GM19239 (cell line): ENCODE data around the gene DNAH10.

ENCODE experiments used
- DNase-seq: peaks from one replicate; pipeline ENCODE4 v3.0.0; 2011; ENCODE audit warnings: low spot score; ENCODE audit not compliant: insufficient read length
- FAIRE-seq: peaks from 2 replicates; lab custom pipeline; 2011; peaks lifted over from hg19 to GRCh38; lab: Jason Lieb, UNC

DNAH10 gene

GRCh38 chr12:123761841-123762714 lies at the start of gene DNAH10:
DNAH10 (plus strand) TSS chr12:123762301; CDS start chr12:123762337, 36 bp downstream.
- DNase-seq (peak; percentile 51), FAIRE-seq (peak; percentile 64)

- peak; percentile 21 for FAIRE-seq
- DNase-seq, result no peak
Measured at GRCh38 chr12:123712780-123713319, 49.3 kb upstream of the DNAH10 start.

- FAIRE-seq (no peak), DNase-seq (no peak)
Measured at GRCh38 chr12:123713398-123713797, 48.7 kb upstream of the DNAH10 start.

- DNase-seq, result no peak
- FAIRE-seq, result peak; percentile 73
Measured at GRCh38 chr12:123713823-123714585, 48.1 kb upstream of the DNAH10 start.

- DNase-seq (no peak), FAIRE-seq (no peak)
Measured at GRCh38 chr12:123715195-123715594, 46.9 kb upstream of the DNAH10 start.

GRCh38 chr12:123717350-123717749 lies 44.8 kb upstream of the DNAH10 start:
- DNase-seq (no peak), FAIRE-seq (no peak)

GRCh38 chr12:123720141-123720814 lies 41.8 kb upstream of the DNAH10 start:
- DNase-seq, result no peak
- no peak for FAIRE-seq

GRCh38 chr12:123721245-123721644 lies 40.9 kb upstream of the DNAH10 start:
- FAIRE-seq (peak; percentile 37), DNase-seq (no peak)

- DNase-seq (no peak), FAIRE-seq (no peak)
Measured at GRCh38 chr12:123723011-123723410, 39.1 kb upstream of the DNAH10 start.

- no peak for FAIRE-seq
- DNase-seq, result no peak
Measured at GRCh38 chr12:123723765-123724164, 38.3 kb upstream of the DNAH10 start.

GRCh38 chr12:123726244-123726643 lies 35.9 kb upstream of the DNAH10 start:
- DNase-seq, result no peak
- no peak for FAIRE-seq

- DNase-seq (no peak), FAIRE-seq (no peak)
Measured at GRCh38 chr12:123726962-123727361, 35.1 kb upstream of the DNAH10 start.

GRCh38 chr12:123727878-123728277 lies 34.2 kb upstream of the DNAH10 start:
- no peak for FAIRE-seq
- DNase-seq, result no peak

- no peak for FAIRE-seq
- DNase-seq, result no peak
Measured at GRCh38 chr12:123731596-123731995, 30.5 kb upstream of the DNAH10 start.

- FAIRE-seq, result no peak
- no peak for DNase-seq
Measured at GRCh38 chr12:123732251-123732650, 29.9 kb upstream of the DNAH10 start.

- FAIRE-seq (no peak), DNase-seq (no peak)
Measured at GRCh38 chr12:123733229-123733628, 28.9 kb upstream of the DNAH10 start.

- no peak for DNase-seq
- no peak for FAIRE-seq
Measured at GRCh38 chr12:123734268-123734667, 27.8 kb upstream of the DNAH10 start.

GRCh38 chr12:123741937-123742572 lies 20.0 kb upstream of the DNAH10 start:
- no peak for DNase-seq
- no peak for FAIRE-seq

GRCh38 chr12:123743002-123743401 lies 19.1 kb upstream of the DNAH10 start:
- FAIRE-seq (peak; percentile 48), DNase-seq (no peak)

GRCh38 chr12:123744836-123745235 lies 17.3 kb upstream of the DNAH10 start:
- no peak for DNase-seq
- FAIRE-seq, result no peak
